ENCODE measurements around the gene ZNF32.

GRCh38 chr10:43622038-43622437 is 26.6 kb downstream of the ZNF32 start:
- TF ChIP-seq POLR2A (IDR thresholded peaks at IDR 0.05; ENCODE audit: low read length) (no peak), GATA1 (IDR thresholded peaks at IDR 0.05; ENCODE audit: low read depth, low read length) (no peak)
